GM12864 (cell line): ENCODE results near the gene OXT.

Source experiments
- DNase-seq: peaks from one replicate; pipeline ENCODE4 v3.0.0-alpha.2; 2011; ENCODE audit warnings: low read depth
- H3K4me3 ChIP-seq: 2 replicates; pipeline ENCODE4 v1.5.1; 2011; ENCODE audit warnings: mild to moderate bottlenecking, low read depth, low read length, control low read depth
- TF ChIP-seq, protein P1 (sequence below): IDR thresholded peaks from 2 replicates; pipeline ENCODE4 v1.5.1; 2011; ENCODE audit warnings: low read depth, mild to moderate bottlenecking, moderate library complexity, low read length, control low read depth, inconsistent platforms; ENCODE audit errors: missing control alignments

The OXT gene

DNA sequence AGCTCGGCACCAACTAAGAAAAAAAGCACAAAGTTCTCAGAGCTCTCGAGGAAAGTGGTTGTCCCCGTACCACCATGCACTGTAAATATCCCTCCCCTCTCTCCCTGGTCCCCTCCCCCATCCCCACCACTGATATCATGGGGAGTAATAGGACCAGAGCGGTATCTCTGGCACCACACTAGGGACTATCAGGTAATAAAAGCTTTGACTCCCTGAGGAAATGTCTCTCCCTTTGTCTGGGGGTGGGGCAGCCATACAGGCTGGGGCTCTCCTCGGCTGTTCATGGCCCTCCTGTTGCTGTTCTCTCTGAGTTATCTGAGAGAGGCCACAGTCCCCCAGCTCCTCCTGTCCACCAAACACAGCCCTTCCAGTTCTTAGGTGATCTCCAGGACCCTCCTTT lies 33.0 kb upstream of the OXT start:
- no peak overlapping the region for H3K4me3 ChIP-seq
- no peak for DNase-seq
- TF ChIP-seq, protein P1, sequence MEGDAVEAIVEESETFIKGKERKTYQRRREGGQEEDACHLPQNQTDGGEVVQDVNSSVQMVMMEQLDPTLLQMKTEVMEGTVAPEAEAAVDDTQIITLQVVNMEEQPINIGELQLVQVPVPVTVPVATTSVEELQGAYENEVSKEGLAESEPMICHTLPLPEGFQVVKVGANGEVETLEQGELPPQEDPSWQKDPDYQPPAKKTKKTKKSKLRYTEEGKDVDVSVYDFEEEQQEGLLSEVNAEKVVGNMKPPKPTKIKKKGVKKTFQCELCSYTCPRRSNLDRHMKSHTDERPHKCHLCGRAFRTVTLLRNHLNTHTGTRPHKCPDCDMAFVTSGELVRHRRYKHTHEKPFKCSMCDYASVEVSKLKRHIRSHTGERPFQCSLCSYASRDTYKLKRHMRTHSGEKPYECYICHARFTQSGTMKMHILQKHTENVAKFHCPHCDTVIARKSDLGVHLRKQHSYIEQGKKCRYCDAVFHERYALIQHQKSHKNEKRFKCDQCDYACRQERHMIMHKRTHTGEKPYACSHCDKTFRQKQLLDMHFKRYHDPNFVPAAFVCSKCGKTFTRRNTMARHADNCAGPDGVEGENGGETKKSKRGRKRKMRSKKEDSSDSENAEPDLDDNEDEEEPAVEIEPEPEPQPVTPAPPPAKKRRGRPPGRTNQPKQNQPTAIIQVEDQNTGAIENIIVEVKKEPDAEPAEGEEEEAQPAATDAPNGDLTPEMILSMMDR = no peak

DNA sequence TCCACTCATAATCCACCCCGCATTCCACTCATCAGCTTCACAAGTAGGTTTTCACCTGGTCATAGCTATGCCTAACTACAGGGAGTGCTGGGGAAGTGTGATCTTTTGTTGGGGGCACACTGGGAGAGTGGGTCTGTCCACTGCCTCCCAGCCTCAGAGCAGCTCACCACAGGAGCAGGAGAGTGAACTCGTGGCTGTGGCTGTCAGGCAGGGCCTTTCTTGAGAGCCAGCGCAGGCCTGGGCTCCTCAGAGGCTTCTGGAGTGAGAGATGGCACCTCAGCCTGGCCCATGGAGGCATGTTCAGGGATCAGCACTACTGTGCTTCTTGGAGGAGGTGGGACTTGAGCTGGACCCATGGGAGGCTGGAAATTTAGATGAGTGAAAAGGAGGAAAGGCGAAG lies 32.0 kb upstream of the OXT start:
- H3K4me3 ChIP-seq = no peak overlapping the region
- DNase-seq = no peak
- TF ChIP-seq, protein P1 = no peak

DNA sequence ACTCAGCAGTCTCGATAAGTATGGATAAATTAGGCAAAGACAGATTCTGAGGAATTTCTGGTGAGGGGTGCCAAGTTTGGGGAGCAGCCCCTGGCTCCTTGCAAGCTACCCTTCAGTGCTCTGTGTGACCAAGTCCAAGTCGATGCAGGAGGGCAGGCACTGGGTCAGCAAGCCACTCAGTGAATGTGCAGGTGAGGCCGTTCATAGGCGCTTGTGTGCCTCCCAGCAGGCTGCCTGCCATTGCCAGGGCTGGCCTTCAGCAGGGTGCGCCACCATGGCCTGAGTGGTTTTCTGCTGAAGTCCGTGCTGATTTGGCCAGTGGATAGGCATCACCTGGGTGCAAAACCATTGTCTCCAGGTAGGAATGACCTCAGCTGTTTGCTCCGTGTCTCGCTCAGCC lies 31.3 kb upstream of the OXT start:
- no peak overlapping the region for H3K4me3 ChIP-seq
- TF ChIP-seq, protein P1 = no peak
- DNase-seq = no peak

DNA sequence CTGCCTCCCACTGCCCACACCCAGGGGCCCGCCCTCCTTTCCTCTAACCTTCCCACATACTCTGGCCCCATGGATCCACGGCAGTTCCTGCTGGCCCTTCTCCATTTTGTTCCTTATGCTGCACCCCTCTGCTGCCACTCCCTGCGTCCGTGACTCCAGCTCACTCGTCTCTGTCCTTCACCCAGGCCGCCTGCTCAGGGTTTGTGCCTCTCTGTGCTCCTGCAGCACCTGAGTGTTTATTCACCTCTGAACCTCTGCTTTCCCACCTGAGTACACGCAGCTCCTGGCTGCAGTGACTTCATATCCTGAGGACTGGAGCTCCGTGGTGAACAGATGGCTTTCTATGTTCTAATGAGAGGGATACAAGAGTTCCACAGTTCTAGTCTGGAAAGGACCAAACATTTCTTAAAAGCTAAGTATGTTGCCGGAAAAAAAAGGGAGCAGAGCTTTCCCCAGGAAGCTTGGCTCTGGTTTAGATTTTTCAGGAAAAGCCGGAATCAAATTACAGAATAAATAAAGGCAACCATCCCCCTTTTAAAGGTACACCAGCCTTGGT lies 29.5 kb upstream of the OXT start:
- TF ChIP-seq, protein P1 = no peak
- no peak overlapping the region for H3K4me3 ChIP-seq
- DNase-seq = no peak

DNA sequence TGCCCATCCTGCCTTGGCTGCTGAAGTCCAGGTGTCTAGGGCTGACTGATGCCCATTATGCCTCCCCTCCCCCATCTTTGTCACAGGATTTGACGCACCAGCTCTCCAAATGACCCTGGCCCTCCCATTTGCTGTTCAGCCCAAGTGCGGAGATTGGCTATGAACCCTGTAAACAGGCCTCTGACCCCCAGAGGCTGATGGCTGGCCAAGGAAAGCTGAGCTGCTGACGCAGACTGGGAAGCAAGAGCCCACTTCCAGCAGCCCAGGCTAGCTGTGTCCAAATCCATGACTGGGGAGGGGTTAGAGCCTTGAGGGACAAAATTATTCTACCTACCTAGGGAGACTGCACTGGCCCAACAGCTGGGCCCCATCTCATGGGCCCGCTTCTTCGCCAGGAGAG lies 28.8 kb upstream of the OXT start:
- TF ChIP-seq, protein P1 = no peak
- DNase-seq = no peak
- no peak overlapping the region for H3K4me3 ChIP-seq

DNA sequence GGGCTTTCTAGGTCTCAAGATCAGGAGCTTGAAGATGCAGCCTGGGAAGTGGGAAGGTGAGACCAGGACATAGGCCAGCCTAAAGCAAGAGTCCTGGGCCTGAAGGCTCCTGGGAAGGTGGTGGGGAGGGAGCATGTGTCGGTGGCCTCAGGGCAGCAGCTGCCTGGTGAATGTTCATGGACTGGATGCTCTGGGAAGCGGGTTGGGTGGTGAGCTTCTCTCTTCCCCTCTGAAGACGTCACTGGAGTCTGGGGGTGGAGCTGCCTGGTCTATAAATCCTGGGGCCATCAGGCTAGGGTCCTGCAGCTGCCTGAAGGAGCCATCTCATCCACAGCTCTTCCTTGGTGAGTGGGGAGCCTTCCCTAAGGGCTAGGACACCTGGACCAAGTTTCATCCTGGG lies 28.1 kb upstream of the OXT start, which contains the start of gene GNRH2:
TSS of gene GNRH2 (plus strand) at position 301 of the 400 bp plus-strand sequence. CDS start 793 bp downstream, outside the sequence.
- TF ChIP-seq, protein P1 = no peak
- no peak within 1 kb of the TSS for H3K4me3 ChIP-seq
- no peak for DNase-seq

DNA sequence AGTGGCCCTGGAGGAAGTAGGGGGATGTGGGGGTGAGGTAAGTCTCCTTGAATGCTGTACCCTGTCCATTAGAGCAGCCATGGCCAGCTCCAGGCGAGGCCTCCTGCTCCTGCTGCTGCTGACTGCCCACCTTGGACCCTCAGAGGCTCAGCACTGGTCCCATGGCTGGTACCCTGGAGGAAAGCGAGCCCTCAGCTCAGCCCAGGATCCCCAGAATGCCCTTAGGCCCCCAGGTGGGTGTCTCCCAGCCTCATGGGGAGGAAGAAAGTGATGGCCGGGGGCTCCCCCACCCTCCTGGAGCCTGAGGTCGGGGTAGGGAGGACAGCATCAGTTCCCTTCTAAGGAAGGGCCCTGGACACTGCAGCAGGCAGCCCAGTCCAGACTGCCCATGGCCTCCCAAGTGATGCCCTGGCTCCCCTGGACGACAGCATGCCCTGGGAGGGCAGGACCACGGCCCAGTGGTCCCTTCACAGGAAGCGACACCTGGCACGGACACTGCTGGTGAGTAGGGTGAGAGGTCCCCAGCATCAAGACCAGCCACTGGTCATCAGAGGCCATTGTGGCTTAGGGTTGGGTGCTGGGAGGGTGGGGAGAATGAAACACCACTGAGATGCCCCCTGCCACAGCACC lies 27.0 kb upstream of the OXT start:
- TF ChIP-seq, protein P1 = no peak
- H3K4me3 ChIP-seq = no peak overlapping the region
- no peak for DNase-seq
